NCI-H526 treated with DMSO at 0.1 percent for 48 hours (cell line): Measurements from ENCODE around the gene SLC5A3.

Experiments used
- DNase-seq: peaks from one replicate; lab custom pipeline; 2025; lab: John Stamatoyannopoulos, UW

SLC5A3 gene

DNA sequence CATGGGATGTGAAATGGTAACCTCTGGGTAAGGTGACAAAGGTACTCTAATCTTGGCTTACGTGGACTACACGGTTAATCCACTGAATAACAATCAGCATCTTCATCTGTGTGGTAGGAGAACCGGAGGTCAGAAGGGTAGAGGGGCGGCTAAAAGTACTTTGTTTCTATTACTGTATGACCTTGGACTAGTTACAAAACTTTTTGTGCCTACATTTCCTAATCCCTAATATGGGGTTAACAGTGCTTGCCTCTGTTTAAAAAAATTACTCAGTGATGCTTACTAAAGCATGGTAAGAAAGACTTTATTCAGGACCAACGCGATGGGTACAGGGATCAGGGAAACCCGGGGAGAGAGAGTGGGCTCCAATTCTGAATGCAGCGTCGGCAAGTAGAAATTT is 1.7 kb upstream of the SLC5A3 start:
- no peak for DNase-seq

DNA sequence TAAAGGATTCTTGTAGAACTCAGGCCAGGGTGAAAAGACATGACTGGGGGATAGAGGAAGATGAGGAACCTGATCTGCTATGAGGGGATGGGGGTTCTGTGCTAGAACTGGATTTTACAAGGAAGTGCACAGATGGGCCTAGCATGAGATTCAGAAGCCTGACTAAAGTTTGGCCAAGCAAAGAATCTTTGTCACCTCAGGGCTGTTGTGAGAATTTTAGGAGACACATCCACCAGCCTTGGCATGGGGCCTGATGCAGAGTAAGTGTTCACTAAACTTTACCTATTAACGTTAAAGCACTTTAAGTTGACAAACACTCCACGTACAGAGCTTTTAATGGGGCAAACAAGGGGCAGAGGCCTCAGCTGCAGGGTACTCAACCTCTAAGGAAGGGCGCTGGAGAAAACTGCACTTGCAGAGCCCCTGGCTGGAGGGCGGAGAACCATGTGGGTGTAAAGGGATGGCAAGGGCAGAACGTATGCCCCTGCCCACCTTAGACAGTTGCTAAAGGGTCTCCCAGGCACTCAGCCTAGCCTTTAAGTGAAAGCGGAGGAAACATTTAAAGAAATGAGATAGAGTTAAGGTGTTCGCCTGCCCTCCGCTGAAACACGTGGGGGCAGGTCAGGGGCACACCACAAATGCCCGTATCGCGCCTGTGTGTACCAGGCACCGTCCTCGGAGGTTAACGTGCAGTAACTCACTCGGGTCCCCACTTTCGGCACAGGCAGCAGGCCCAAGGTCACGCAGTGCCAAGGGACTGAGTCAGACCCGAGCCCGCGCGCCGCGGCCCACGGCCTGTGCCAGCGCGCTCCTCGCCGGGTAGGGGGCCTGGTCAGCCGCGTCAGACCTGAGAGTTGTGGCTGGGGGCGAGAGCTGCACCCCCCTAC is 990 bp upstream of the SLC5A3 start:
- DNase-seq, result no peak

DNA sequence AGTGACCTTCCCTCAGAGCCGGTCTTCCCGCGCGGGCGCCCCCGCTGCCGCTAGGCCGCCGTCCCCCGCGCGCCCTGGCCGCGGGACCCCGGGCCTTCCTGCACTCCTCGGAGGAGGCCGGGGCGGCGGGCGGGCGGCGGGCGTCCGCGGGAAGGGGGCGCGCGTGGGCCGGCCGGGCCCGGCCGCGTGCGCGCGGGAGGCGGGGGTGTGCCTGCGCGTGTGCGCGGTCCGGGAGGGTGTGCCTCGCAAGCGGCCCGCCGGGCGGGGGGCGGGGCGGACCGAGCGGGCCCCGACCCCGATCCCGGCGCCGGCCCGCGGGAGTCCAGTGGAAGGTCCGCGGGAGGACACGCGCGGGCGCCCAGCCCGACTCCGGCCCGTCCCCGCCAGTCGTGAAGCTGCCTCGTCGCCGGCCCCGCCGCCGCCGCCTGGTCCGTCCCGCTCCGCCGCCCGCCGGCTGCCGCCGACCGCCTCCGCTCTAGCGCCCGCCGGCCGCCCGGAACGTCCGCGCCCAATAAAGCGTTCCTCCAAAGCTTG is 438 bp downstream of the SLC5A3 start:
- DNase-seq, result no peak

DNA sequence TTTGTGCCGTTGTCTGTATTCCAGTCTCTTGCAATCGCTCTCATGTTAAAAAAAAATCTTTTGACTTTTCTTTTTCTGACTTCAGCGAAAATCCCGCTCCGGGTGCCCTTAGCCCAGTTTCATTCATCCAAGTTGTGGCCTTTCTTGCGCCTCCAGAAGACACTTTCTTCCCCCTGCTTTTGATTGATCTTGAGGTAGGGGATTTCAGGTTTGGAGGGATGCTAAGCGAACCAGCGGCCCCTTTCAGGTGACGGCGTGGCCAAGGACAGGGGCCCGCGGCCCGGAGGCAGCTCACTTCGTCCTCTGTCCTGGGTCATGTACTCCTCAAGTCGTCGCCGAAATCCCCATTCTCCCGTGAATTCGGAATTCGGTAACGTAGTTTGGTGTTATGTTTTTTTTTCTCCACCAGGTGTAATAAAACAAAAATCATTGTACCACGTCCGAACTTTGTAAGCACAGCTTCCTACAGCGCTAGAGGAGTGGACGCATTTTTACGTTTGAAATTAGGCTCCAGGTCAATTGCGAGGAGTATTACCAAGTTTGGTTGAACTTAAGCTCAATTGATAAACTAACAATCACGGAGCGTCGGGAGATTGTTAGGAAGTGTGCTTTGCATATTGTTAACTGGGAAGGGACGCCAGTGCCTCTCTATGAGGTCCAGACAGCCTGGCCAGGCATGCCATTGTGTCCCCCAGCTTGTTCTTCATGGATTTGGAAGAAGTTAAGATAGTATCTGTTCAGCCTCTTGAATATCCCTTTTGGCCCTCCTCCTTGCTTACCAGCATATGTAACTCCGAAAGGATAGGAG is 1.1 kb downstream of the SLC5A3 start:
- DNase-seq, result peak; percentile 19

DNA sequence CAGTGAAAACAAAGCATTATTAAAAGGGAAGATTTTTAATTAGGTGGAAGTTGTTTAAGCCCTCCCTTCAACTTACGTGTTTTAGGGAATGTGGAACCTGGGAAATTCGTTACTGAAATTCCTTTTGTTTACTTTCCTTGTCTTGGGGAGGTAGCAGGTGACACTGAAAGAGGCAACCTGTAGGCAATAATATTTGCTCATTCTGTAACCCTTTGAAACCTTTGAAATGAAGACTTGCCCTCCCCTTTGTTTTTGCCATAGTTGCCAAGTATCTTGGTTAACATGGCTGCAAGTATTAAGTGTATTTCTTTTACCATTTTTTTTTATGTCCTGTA is 1.7 kb downstream of the SLC5A3 start:
- no peak for DNase-seq

DNA sequence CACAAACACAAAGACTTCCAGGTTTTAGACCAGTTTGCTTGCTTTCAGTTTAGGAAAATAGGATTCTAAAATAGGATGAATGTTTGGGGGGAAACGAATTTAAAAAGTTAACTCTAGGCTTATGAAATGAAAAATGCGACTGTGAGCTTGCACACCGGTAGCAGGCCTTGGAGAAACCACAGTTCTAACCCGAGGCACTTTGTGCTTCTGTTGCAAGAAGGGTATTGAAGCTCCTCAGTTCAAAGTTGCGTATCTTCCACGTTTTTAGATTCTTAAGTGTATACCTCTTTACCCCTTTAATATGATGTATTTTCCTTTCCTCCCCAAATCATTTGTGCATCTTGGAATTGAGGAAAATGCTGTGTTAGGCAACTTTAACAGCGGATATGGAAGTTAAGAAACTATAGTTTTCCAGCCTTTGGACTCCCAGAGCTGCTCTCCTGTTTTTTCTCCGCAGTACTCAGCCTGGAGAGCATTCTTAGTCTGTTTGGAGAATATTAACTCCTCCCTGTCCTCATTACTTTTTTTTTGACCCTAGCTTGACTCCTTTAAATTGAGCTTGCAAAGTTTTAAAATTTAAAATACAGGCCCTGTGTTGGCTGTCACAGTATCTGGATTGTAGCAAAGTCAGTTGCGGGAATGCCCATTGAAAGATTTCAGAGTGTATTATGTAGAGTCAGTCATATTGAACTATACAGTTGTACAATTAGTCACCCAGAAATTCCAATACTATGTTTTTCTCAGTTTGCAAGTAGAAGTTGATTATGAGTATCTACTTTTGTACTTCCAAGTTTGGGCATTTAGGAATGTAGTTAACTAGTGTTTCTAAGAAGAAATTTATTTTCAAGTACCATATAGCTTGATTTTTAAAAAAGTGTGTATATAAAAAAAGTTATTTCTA is 2.6 kb downstream of the SLC5A3 start:
- no peak for DNase-seq

DNA sequence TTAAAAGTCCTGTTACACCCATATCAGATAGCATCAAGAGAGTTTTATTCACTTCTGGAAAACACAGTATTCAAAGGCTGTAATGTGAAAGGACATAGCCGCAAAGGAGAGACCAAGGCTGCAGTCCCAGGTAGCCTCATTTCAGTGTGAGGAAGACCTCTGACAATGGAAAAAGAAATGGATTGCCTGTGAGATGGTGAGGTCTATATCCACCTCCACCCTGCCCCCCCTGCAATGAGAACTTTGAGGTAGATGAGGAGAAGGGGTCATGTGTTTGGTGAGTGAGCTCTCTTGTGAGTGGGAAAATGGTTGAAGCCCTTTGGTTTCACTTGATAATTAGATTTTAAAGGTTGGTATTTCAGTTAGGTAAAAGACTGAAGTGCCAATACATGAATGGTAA is 3.5 kb downstream of the SLC5A3 start:
- DNase-seq, result no peak

DNA sequence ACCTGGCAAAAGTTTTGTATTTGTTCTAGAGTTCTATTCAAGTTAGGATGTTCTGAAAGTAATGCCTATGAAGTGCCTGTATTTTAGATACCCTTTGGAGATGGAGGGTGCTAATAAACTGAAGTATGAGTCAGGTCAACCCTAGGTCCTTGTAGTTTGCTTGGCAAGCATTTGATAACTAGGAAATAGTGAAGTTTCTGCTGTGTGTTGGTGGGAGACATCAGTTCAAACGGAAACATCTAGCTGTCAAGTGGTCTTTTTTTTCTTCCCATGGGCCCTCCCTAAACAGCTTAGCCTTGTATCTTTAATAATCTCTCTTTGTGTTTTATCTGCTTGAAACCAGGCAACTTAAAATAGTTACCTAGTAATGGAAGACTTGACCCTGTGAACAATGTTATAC is 4.5 kb downstream of the SLC5A3 start:
- no peak for DNase-seq

DNA sequence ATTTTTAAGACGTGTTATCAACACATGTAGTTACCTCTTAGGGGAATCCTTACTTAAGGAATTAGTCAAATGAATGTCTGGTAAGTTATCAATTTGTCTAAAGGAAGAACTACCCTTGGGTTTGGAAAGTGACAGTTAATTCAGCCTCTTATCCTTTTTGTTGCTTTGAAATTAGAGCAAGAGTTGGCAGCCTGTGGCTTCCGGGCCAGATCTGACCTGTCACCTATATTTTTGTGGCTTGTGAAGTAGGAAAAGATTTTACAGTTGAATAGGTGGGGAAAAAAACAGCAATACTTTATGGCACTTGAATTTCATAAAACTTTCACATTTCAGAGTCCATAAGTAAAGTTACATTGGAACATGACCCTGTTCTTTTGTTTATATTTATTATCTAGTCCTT is 5.5 kb downstream of the SLC5A3 start:
- no peak for DNase-seq

DNA sequence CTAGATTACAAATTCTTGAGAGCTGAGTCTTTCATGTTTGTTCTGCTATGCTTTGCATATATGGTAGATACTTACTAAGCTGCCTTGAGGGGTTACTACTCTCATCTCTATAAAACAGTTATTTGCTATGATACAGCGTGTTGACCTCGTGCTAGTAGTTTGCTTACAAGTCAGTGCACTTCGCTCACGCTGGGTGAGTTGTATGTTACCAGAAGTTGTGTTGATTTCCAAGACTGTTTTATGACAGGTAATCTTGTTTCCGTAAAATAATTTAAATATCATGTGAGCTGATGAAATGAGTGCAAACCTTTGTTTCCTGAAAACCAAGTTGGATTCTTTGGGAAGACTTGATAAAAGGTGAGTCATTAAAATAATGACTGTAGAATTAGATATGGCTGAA is 7.3 kb downstream of the SLC5A3 start:
- no peak for DNase-seq

DNA sequence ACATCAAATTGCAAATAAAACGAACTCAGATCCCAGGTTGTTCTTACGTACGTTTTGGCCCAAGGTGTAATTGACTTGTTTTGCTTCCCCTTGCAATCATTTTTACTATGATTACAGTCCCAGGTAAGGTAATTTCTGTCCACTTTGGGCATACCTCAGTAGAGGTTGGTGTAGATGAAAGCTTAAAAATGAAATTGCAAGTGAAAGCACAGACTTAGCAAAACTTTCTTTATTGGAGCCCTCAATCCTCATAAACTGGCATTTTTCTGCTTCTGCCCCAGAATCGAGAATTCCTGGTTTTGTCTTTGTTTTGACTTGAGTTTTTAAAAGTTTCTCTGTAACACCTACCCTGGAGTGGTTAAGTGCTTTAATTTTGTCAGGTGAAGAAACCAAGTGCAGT is 9.4 kb downstream of the SLC5A3 start:
- DNase-seq, result no peak

DNA sequence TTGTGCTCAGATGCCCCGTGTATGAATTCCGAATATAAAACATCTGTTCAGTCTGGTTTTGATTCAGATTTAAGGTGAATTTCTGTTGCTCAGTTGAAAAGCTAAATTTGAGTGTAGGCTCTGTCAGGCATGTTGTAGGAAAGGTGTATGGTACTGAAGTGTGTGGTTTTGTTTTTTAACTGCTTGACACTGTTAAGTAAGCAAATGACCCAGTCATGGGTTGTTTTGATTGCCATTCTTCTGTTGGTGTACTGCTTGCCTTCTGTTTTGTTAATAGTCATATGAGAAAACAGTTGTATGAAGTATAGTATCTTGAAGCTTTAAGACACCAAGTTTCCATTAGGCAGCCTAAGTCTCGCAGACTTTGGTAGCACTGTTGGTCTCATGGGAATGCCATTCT is 10.0 kb downstream of the SLC5A3 start:
- DNase-seq, result no peak

DNA sequence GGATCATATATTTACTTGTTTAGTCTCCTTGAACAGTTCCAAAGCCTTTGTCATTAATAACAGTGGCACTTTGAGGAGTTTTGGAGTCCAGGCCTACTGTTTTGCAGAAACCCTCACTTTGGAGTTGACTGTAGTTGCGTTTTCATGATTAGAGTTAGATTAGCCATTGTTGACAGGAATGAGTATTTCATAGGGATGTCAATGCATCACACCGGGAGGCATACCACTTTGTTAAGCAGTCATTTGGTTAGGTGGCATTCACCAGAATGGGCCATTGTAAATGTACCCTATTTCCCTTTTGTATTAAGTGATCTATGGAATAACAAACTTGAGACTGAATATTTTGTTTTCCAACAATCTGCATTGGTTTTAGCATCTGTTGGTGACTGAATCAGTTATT is 11.8 kb downstream of the SLC5A3 start:
- no peak for DNase-seq

DNA sequence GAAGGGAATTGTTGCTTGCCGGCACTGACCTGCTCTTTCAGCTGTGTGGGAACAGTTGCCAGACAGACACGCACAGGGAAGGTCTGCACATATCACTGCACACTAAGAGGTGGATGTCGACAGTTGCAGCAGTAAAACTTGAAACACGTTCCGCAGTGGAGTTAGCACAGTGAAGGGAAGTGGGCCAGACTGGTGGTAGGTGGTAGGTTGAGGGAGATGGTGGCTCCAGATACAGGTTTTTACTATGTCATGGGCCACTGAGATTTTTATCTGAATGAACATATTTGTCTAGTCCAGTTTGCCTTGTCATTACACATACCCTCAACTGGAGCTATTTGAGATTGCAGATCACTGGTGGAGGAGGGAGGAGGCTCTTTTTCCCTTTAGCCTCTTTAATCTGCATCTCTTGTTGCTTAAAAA is 13.5 kb downstream of the SLC5A3 start:
- no peak for DNase-seq

DNA sequence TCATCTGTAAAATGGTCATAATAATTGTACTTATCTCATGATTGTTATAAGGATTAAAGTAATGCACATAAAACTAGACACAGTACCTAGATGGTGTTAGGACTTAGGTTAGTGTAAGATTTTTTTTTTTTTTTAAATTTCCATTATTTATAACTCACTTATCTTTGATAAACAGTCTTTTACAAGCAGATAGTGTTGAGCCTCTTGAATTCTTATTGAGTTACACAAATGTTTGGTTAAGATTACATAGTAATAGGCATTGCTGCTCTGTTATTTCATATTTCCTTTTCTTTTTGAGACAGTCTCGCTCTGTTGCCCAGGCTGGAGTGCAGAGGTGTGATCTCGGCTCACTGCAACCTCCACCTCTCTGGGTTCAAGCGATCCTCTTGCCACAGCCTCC is 15.4 kb downstream of the SLC5A3 start:
- no peak for DNase-seq

DNA sequence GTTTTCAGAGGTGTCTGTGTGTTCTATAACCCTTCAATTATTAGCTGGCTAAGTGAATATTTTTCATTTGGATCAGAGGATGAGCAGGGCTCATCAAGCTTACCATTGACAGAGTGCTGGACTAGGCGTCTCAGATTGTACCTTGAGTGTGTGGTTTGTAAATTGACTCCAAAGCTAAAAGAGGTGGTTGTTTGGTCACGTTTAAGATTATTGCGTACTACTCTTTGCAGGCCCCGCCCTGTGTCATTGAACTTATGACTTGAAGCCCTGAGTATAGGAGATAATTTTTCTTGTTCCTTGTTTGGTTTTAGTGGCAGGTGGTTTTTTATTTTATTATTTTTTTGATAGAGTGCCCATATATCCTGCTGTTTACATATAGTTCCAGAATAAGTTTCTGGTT is 17.7 kb downstream of the SLC5A3 start:
- DNase-seq, result no peak

DNA sequence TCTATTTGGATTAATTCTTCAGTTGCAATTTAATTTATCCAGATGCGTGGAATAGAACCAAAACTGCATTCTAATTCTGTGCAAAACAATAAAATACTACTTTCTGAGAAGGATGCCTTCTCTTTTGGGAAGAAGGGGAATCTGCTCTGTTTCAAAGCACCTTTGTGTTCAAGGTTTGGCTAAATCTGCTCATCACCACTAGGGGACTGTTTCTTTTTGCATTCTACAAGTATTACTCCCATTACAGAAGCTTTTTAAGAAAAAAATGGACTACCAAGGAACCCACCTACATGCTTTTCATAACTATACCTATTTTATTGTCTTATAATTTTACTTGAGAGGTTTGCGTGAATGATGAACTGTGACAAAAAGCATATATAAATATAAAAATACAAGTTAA is 18.2 kb downstream of the SLC5A3 start:
- no peak for DNase-seq

DNA sequence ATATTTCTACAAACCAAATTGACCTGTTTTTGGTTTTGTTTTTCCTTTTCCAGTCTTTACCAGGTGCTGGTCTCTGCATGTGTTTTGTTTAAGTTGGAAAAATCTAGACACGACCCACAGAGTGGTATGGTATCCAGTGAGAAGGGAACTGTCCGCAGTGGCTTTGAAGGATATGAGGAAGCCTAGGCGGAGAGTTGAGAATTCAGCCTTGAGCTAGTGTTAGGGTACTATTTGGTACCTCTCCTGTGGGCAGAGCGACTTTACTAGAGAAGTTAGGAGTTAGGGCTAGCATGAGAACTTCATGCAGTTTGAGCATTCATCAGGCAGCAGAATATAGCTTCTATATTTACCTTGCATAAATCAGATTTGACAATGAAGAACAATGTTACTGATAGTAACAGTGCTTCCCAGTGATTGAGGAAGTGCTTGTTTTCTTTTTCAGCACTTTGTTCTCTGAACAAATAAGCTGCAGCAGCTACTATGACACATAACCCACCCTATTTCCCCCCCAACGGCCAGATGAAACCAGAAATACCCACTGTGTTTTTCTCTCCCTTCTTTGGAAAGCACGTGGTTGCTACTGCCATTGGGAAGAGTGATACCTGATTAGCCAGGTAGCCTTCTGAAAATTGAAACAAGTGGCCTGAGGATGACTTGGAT is 19.0 kb downstream of the SLC5A3 start:
- no peak for DNase-seq

DNA sequence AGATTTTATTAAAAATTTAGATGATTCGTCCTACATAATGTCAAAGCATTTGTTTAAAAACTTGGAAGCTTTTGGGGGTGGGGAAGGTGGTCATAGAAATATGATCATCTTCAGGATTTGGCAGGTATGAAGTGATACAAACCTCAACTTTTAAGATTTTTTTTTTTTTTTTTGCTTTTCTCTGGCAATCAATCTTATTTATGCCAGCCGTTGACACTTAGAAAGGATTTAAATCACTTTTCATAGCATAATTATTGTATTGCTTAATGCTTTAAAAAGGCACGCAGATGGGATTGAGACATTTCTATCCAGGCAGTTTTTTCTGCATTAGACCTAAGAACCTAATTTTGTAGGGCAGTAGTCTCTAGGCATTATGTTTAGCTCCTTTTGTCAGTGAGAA is 19.7 kb downstream of the SLC5A3 start:
- DNase-seq, result no peak

DNA sequence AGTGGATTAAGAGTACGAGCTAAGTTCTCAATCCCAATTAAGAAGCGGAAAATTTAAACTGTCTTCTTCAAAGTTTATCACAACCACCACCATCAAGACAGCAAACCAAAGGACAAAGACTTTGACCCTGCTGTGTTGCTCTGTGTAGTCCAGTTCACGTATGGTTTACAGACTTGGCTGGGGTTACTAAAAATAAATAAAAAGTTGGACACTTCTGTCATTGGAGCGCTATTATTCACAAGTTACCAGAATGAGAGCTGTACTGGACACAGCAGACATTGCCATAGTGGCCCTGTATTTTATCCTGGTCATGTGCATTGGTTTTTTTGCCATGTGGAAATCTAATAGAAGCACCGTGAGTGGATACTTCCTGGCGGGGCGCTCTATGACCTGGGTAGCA is 21.6 kb downstream of the SLC5A3 start:
- no peak for DNase-seq

DNA sequence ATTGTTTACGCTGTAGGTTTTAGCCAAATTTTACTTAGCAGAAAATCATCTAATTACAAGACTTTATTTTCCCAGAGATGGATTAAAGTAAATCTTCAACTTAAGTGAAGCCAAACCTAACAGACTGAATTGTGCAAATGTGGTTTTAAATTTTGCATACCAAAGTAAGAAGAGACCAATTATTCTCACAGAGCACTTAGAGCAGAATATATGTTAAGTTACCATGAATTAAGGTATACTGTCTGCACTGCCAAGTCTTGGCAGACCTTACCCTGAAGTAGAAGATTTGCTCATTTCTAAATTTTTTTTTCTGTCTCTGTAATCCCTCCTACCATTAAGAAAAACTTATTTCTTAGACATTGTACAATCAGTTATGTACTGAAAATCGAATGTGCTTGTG is 24.1 kb downstream of the SLC5A3 start:
- no peak for DNase-seq

DNA sequence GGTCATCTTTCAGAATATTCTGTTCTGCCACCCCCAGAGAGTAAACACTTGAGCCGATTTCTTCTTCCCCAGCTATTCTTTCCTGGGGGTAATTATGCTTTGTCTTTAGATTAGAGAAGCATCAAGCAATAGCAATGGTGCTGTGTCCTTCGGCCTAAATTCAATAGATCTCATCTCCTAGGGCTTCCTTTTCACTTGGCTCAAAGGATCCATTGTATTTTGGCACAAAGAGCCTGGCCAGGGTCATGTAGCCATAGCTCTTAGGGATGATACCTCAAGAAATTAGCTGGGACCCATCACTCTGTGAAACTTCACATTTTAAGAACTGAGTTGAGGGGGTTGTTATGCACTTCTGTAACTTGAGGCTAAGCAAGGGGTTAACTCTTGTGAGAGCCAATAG is 27.0 kb downstream of the SLC5A3 start:
- DNase-seq, result no peak
